K562 (cell line): ENCODE measurements around the gene RASL12. TPM values are rescaled to one million over a fixed set of nuclear protein-coding genes. Genes with fewer than 3 reads are reported as not detected.
"Not testable (repeated sequence)": the region's sequence is repeated elsewhere in the genome, so short reads cannot be mapped to it uniquely, and the experiment has no call there.

Experiments
- ATAC-seq: fragments of 200-7000 bp; cut with Tn5 transposase; 3 replicates; pipeline ENCODE4 v1.9.1; 2020; ENCODE audit warnings: moderate library complexity
- BruUV-seq: library from RNA; stranded (reverse); fragments of 400-500 nt; replicated peaks from 2 replicates; lab custom pipeline; 2021; lab: Mats Ljungman, UMichigan
- CTCF ChIA-PET: fragments of 300-600 bp; formaldehyde crosslinking; extraction: SDS; loops from one replicate; lab custom pipeline; 2021; ENCODE audit warnings: low intra/inter-chr PET ratio; lab: Yijun Ruan, JAX
- POLR2A ChIA-PET: fragments of 300-600, 350-650 bp; sonication (Branson Sonifier 250); formaldehyde crosslinking; extraction: SDS; loops from one replicate; lab custom pipeline; 2021; ENCODE audit warnings: antibody characterized with exemption, inconsistent platforms; lab: Yijun Ruan, JAX
- DNase-seq, 4 experiments: peaks; one replicate each; pipeline versions ENCODE4 v3.0.0 to v3.0.0-alpha.2; 2011 to 2018; ENCODE audit warnings: low spot score in 3 of 4, mixed read lengths in 3 of 4; ENCODE audit errors: extremely low read depth in 1 of 4
- FAIRE-seq: peaks from 2 replicates; lab custom pipeline; 2011; peaks lifted over from hg19 to GRCh38; lab: Jason Lieb, UNC
- H2AFZ ChIP-seq: 2 replicates; pipeline ENCODE4 v1.6.0; 2011; ENCODE audit warnings: low read depth, low read length, control low read depth, inconsistent platforms
- H3K27ac ChIP-seq: fragments of 200-600 bp; 3 replicates; pipeline ENCODE4 v1.8.0; 2011; ENCODE audit warnings: low read depth, mild to moderate bottlenecking, control low read depth, inconsistent platforms, low read length, moderate library complexity, mixed read lengths; ENCODE audit errors: extremely low read depth
- H3K27me3 ChIP-seq, 2 experiments: fragments of 300-600 bp in 1 of 2; 2 replicates in 1 of 2; 3 replicates in 1 of 2; pipeline versions ENCODE4 v1.6.0 to v1.8.0; 2011; ENCODE audit warnings: inconsistent platforms in 2 of 2, low read length in 2 of 2, mild to moderate bottlenecking in 1 of 2, mixed read lengths in 1 of 2, moderate library complexity in 1 of 2; ENCODE audit not compliant: control insufficient read depth in 2 of 2, insufficient read depth in 2 of 2
- H3K36me3 ChIP-seq: fragments of 300-600 bp; 3 replicates; pipeline ENCODE4 v1.8.0; 2011; ENCODE audit warnings: mild to moderate bottlenecking, low read length, inconsistent platforms; ENCODE audit not compliant: control insufficient read depth, insufficient read depth
- H3K4me1 ChIP-seq, 2 experiments: fragments of 200-600 bp in 1 of 2; replicated peaks in 1 of 2; 2 replicates in 1 of 2; 3 replicates in 1 of 2; pipeline versions ENCODE4 v1.5.1 to v1.8.0; 2011; ENCODE audit warnings: inconsistent platforms in 2 of 2, low read length in 2 of 2, mild to moderate bottlenecking in 1 of 2, mixed read lengths in 1 of 2, moderate library complexity in 1 of 2; ENCODE audit not compliant: control insufficient read depth in 2 of 2, insufficient read depth in 2 of 2
- H3K4me2 ChIP-seq: 2 replicates; pipeline ENCODE4 v1.6.1; 2011; ENCODE audit warnings: low read length, control low read depth, inconsistent platforms, mixed read lengths; ENCODE audit not compliant: insufficient read depth
- H3K4me3 ChIP-seq: fragments of 200-600 bp; sonication (generic), shearing (Covaris generic); 2 replicates; pipeline ENCODE4 v1.5.1; 2016; ENCODE audit warnings: control low read depth, inconsistent platforms
- H3K79me2 ChIP-seq: fragments of 200-600 bp; 3 replicates; pipeline ENCODE4 v1.8.0; 2011; ENCODE audit warnings: low read length, inconsistent platforms; ENCODE audit not compliant: control insufficient read depth, insufficient read depth
- H3K9ac ChIP-seq, 2 experiments: 2 replicates each; pipeline versions ENCODE4 v1.6.0 to v1.6.1; 2011; ENCODE audit warnings: low read depth in 2 of 2, low read length in 2 of 2, control low read depth in 1 of 2, inconsistent platforms in 1 of 2, mild to moderate bottlenecking in 1 of 2, mixed read lengths in 1 of 2; ENCODE audit not compliant: insufficient read depth in 1 of 2
- H3K9me1 ChIP-seq: one replicate; pipeline ENCODE4 v1.6.0; 2011; ENCODE audit warnings: inconsistent platforms, mild to moderate bottlenecking, low read length, moderate library complexity; ENCODE audit not compliant: control insufficient read depth, insufficient read depth
- H3K9me3 ChIP-seq: replicated peaks from 2 replicates; pipeline ENCODE4 v1.5.1; 2011; ENCODE audit warnings: low read depth, low read length, inconsistent platforms; ENCODE audit not compliant: control insufficient read depth, insufficient read depth
- H4K20me1 ChIP-seq: replicated peaks from 2 replicates; pipeline ENCODE4 v1.6.1; 2011; ENCODE audit warnings: low read length, inconsistent platforms, mixed read lengths; ENCODE audit not compliant: control insufficient read depth, insufficient read depth
- ARID4B ChIP-seq: sonication (generic); formaldehyde crosslinking; IDR thresholded peaks from 2 replicates; pipeline ENCODE4 v1.8.0; 2022; ENCODE audit warnings: mild to moderate bottlenecking, missing genetic modification reagents
- whole genome bisulfite sequencing: fragments of 100-300 bp; shearing (Covaris generic); methylation state at CpG from one replicate; pipeline ENCODE4 v1.1.6; 2016; ENCODE audit warnings: low coverage, mixed read lengths; ENCODE audit not compliant: insufficient coverage; ENCODE audit errors: missing lambda C conversion rate; 5-methylcytosine and 5-hydroxymethylcytosine counted together
- in situ Hi-C: fragments of 300-500 bp; cut with MboI; formaldehyde crosslinking; loops from 4 replicates; pipeline ENCODE4 v1.15.0; 2018; ENCODE audit warnings: inconsistent platforms, mixed read lengths
- intact Hi-C: fragments of 100-400 bp; cut with micrococcal nuclease; formaldehyde crosslinking; loops from 2 replicates; pipeline ENCODE4 v1.14.2; 2022
- polyA plus RNA-seq, 8 experiments: library from polyadenylated mRNA; depleted of rRNA in 4 of 8; stranded (reverse) in 5 of 8; unstranded in 3 of 8; fragments of >200 nt; fragmentation: Nextera tagmentation in 2 of 8; fragmentation: Illumina TruSeq in 1 of 8; extraction: Ambion mirVana in 2 of 8; extraction: Trizol in 1 of 8; gene quantifications; 2 replicates each; pipeline versions ENCODE4 v1.2.1 to v1.2.3, GENCODE V29; 2011 to 2014; ENCODE audit warnings: inconsistent platforms in 1 of 8, missing spikeins in 1 of 8
- total RNA-seq, 7 experiments: library from RNA; depleted of rRNA in 6 of 7; stranded (reverse); fragments of >200 nt in 6 of 7; fragmentation: Illumina TruSeq in 2 of 7; extraction: Trizol in 2 of 7; gene quantifications; 2 replicates each; pipeline versions ENCODE4 v1.2.1 to v1.2.3, GENCODE V29; 2011 to 2021; ENCODE audit warnings: low replicate concordance in 1 of 7

Gene RASL12
- total and polyA plus RNA-seq, 9 of the 15 experiments (the other 6 are each of a cell fraction or from before 2014, with no cell fraction given), result not detected

- no peak for TF ChIP-seq ARID4B (CRISPR knock-in tag)
Measured at GRCh38 chr15:65100442-65100841, 32.7 kb upstream of the RASL12 start (continued).

- 78% methylated on average over 9 of the region's 10 CpGs for WGBS
- ATAC-seq, CTCF ChIA-PET: not testable (repeated sequence)
Measured at GRCh38 chr15:65099801-65100200, 32.0 kb upstream of the RASL12 start.

More at GRCh38 chr15:65099801-65100200, 32.0 kb upstream of the RASL12 start:
- H3K79me2 ChIP-seq, H3K27ac ChIP-seq, H4K20me1 ChIP-seq, H3K9ac ChIP-seq, H3K9me3 ChIP-seq, FAIRE-seq, DNase-seq, BruUV-seq, in situ Hi-C loops, H3K9me1 ChIP-seq, POLR2A ChIA-PET, H3K4me2 ChIP-seq, H2AFZ ChIP-seq, H3K4me1 ChIP-seq, H3K4me3 ChIP-seq, H3K27me3 ChIP-seq: not testable (repeated sequence)
- intact Hi-C loops, result loop anchor here (5.0 kb wide), 1 partner anchor 68 kb away; no protein-coding TSS in a partner anchor
- H3K36me3 ChIP-seq, result peaks cover 18% of the 10 kb centered on the region; the same call in 2 of the 3 replicates
